GM23338 (cell line): Measurements from ENCODE around the gene PTPA. TPM values are rescaled to one million over a fixed set of nuclear protein-coding genes. Genes with fewer than 3 reads are reported as not detected.

Experiments
- ATAC-seq: fragments of 200-7000 bp; cut with Tn5 transposase; 3 replicates; pipeline ENCODE4 v1.9.1; 2020
- DNase-seq: peaks from one replicate; pipeline ENCODE4 v3.0.0-alpha.2; 2015; ENCODE audit warnings: low spot score
- H2AFZ ChIP-seq: fragments of 200-600 bp; sonication (generic); 2 replicates; pipeline ENCODE4 v1.8.0; 2016; ENCODE audit warnings: antibody characterized with exemption, mild to moderate bottlenecking, moderate library complexity
- H3F3A ChIP-seq: fragments of 200-600 bp; sonication (generic); replicated peaks from 2 replicates; pipeline ENCODE4 v1.8.0; 2017; ENCODE audit warnings: antibody characterized with exemption, mixed run types, low read depth
- H3K27ac ChIP-seq: fragments of 200-600 bp; sonication (generic); 2 replicates; pipeline ENCODE4 v1.6.1; 2016; ENCODE audit warnings: low read depth
- H3K27me3 ChIP-seq: fragments of 200-600 bp; sonication (generic); 2 replicates; pipeline ENCODE4 v1.8.0; 2016; ENCODE audit warnings: mild to moderate bottlenecking, mixed run types, moderate library complexity; ENCODE audit not compliant: insufficient read depth
- H3K36me3 ChIP-seq: fragments of 200-600 bp; sonication (generic); 2 replicates; pipeline ENCODE4 v1.8.0; 2016; ENCODE audit warnings: mild to moderate bottlenecking; ENCODE audit not compliant: insufficient read depth
- H3K4me1 ChIP-seq: fragments of 200-600 bp; sonication (generic); 2 replicates; pipeline ENCODE4 v1.8.0; 2016; ENCODE audit warnings: mild to moderate bottlenecking, moderate library complexity; ENCODE audit not compliant: insufficient read depth
- H3K4me2 ChIP-seq: fragments of 200-600 bp; sonication (generic); 2 replicates; pipeline ENCODE4 v1.7.1; 2017; ENCODE audit warnings: mixed run types
- H3K4me3 ChIP-seq: fragments of 200-600 bp; sonication (generic); 2 replicates; pipeline ENCODE4 v1.6.1; 2016; ENCODE audit warnings: mixed run types
- H3K79me2 ChIP-seq: fragments of 200-600 bp; sonication (generic); replicated peaks from 2 replicates; pipeline ENCODE4 v1.8.0; 2017; ENCODE audit warnings: mild to moderate bottlenecking; ENCODE audit not compliant: insufficient read depth
- H3K9me2 ChIP-seq: fragments of 200-600 bp; sonication (generic); 2 replicates; pipeline ENCODE4 v1.8.0; 2017; ENCODE audit not compliant: insufficient read depth
- H4K20me1 ChIP-seq: fragments of 200-600 bp; sonication (generic); replicated peaks from 2 replicates; pipeline ENCODE4 v1.8.0; 2017; ENCODE audit warnings: mild to moderate bottlenecking; ENCODE audit not compliant: insufficient read depth
- H3K27ac Mint-ChIP-seq: 2 replicates; pipeline ENCODE4 v1.8.0; 2020; ENCODE audit warnings: inconsistent platforms, mild to moderate bottlenecking, moderate library complexity, mixed read lengths
- H3K27me3 Mint-ChIP-seq: 3 replicates; pipeline ENCODE4 v1.8.0; 2022; ENCODE audit warnings: low read depth, mild to moderate bottlenecking, moderate library complexity, mixed read lengths, inconsistent platforms; ENCODE audit not compliant: insufficient read depth, poor library complexity
- H3K36me3 Mint-ChIP-seq: 3 replicates; pipeline ENCODE4 v1.8.0; 2021; ENCODE audit warnings: low read depth, mild to moderate bottlenecking, inconsistent platforms, moderate library complexity, mixed read lengths
- H3K4me1 Mint-ChIP-seq: 3 replicates; pipeline ENCODE4 v1.8.0; 2020; ENCODE audit warnings: mild to moderate bottlenecking, inconsistent platforms, mixed read lengths
- H3K4me3 Mint-ChIP-seq: 3 replicates; pipeline ENCODE4 v1.8.0; 2021; ENCODE audit warnings: moderate library complexity, mild to moderate bottlenecking, inconsistent platforms, mixed read lengths
- H3K9me3 Mint-ChIP-seq: 3 replicates; pipeline ENCODE4 v1.8.0; 2020; ENCODE audit warnings: moderate library complexity, mild to moderate bottlenecking, inconsistent platforms, mixed read lengths
- CREB1 ChIP-seq: fragments of 250-450 bp; sonication (Bioruptor Pico); IDR thresholded peaks from 2 replicates; pipeline ENCODE4 v1.5.0; 2020; ENCODE audit warnings: low read depth, mild to moderate bottlenecking, moderate library complexity
- CTCF ChIP-seq, 2 experiments: fragments of 200-600 bp in 1 of 2; sonication (generic) in 1 of 2; conservative IDR thresholded peaks; 2 replicates each; pipeline versions ENCODE4 v1.5.1 to v1.6.1; 2016 to 2017; ENCODE audit warnings: antibody characterized with exemption in 2 of 2, low read depth in 2 of 2, mild to moderate bottlenecking in 2 of 2, moderate library complexity in 1 of 2
- ETS1 ChIP-seq: IDR thresholded peaks from 2 replicates; pipeline ENCODE4 v1.6.1; 2016; ENCODE audit warnings: antibody characterized with exemption
- EZH2 ChIP-seq: fragments of 200-600 bp; sonication (generic); IDR thresholded peaks from one replicate; pipeline ENCODE4 v1.8.0; 2017; ENCODE audit warnings: antibody characterized with exemption, mild to moderate bottlenecking, low read depth; ENCODE audit not compliant: unreplicated experiment
- EZH2phosphoT487 ChIP-seq: fragments of 200-600 bp; sonication (generic); IDR thresholded peaks from one replicate; pipeline ENCODE4 v1.8.1; 2018; ENCODE audit warnings: antibody characterized with exemption; ENCODE audit not compliant: unreplicated experiment
- NANOG ChIP-seq: IDR thresholded peaks from 2 replicates; pipeline ENCODE4 v1.6.1; 2016; ENCODE audit warnings: antibody characterized with exemption, borderline replicate concordance
- POLR2AphosphoS5 ChIP-seq: IDR thresholded peaks from 2 replicates; pipeline ENCODE4 v1.6.1; 2016; ENCODE audit warnings: antibody characterized with exemption, low read depth
- STAT1 ChIP-seq: IDR thresholded peaks from one replicate; pipeline ENCODE4 v1.6.1; 2016; ENCODE audit warnings: antibody characterized with exemption; ENCODE audit not compliant: unreplicated experiment
- ZNF114 ChIP-seq: fragments of 250-450 bp; sonication (Bioruptor Pico); IDR thresholded peaks from 2 replicates; pipeline ENCODE4 v1.5.0; 2020; ENCODE audit warnings: mild to moderate bottlenecking, moderate library complexity
- ZNF331 ChIP-seq: fragments of 250-450 bp; sonication (Bioruptor Pico); IDR thresholded peaks from 2 replicates; pipeline ENCODE4 v1.5.0; 2020; ENCODE audit warnings: low read depth, mild to moderate bottlenecking, moderate library complexity
- polyA plus RNA-seq: library from polyadenylated mRNA; unstranded; fragments of >200 nt; fragmentation: Nextera tagmentation; extraction: Ambion mirVana; gene quantifications from 2 replicates; pipeline ENCODE4 v1.2.1, GENCODE V29; 2016
- total RNA-seq: library from RNA; depleted of rRNA; stranded (reverse); fragments of >200 nt; shearing (Covaris generic); gene quantifications from 2 replicates; pipeline ENCODE4 v1.2.3, GENCODE V29; 2014
- TF ChIP-seq, protein P1 (sequence below): IDR thresholded peaks from one replicate; pipeline ENCODE4 v1.6.1; 2018; ENCODE audit warnings: antibody characterized with exemption; ENCODE audit not compliant: unreplicated experiment

The PTPA gene
- total and polyA plus RNA-seq, 2 experiments from 2014 or later = 53.9 to 122 TPM

DNA sequence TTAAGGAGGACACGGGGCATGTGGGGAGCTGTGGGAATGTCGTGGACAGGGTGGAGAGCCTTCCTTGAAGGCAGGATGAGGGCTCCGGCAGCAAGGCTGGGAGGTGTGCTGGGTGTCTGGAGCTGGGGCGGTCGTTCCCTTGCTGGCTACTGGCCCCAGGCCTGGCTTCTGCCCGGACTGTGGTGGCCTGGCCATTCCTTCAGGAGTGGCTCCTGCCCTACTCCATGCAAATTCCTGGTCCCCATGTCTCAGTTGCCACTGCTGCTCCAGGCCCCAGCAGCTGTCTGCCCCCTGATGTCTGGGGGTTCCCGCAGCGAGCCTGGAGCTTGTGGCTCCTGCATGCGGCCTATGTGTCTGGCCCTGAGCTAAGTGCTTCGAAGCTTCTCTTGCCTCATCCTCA is 44.9 kb downstream of the PTPA start (continued):
- TF ChIP-seq, protein P1, sequence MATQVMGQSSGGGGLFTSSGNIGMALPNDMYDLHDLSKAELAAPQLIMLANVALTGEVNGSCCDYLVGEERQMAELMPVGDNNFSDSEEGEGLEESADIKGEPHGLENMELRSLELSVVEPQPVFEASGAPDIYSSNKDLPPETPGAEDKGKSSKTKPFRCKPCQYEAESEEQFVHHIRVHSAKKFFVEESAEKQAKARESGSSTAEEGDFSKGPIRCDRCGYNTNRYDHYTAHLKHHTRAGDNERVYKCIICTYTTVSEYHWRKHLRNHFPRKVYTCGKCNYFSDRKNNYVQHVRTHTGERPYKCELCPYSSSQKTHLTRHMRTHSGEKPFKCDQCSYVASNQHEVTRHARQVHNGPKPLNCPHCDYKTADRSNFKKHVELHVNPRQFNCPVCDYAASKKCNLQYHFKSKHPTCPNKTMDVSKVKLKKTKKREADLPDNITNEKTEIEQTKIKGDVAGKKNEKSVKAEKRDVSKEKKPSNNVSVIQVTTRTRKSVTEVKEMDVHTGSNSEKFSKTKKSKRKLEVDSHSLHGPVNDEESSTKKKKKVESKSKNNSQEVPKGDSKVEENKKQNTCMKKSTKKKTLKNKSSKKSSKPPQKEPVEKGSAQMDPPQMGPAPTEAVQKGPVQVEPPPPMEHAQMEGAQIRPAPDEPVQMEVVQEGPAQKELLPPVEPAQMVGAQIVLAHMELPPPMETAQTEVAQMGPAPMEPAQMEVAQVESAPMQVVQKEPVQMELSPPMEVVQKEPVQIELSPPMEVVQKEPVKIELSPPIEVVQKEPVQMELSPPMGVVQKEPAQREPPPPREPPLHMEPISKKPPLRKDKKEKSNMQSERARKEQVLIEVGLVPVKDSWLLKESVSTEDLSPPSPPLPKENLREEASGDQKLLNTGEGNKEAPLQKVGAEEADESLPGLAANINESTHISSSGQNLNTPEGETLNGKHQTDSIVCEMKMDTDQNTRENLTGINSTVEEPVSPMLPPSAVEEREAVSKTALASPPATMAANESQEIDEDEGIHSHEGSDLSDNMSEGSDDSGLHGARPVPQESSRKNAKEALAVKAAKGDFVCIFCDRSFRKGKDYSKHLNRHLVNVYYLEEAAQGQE = no peak
- TF ChIP-seq ZNF114 = no peak
- TF ChIP-seq EZH2phosphoT487 = no peak
- no peak for TF ChIP-seq ZNF331 (CRISPR knock-in tag)

- Mint-ChIP-seq H3K27me3 (peaks cover 19% of the 10 kb centered on the region), H3K36me3 (peaks cover 6% of the 10 kb centered on the region; the same call in 2 of the 3 replicates), H3K4me1 (peaks cover 7% of the 10 kb centered on the region), H3K4me3 (no peak overlapping the region), H3K27ac (no peak overlapping the region), H3K9me3 (peaks cover 3% of the 10 kb centered on the region; the same call in 2 of the 3 replicates)
- H3F3A ChIP-seq = no peaks in the 10 kb centered on the region
- no peaks in the 10 kb centered on the region for H4K20me1 ChIP-seq
- H3K27me3 ChIP-seq = no peaks in the 10 kb centered on the region
- no peak for ATAC-seq
- H3K36me3 ChIP-seq = no peaks in the 10 kb centered on the region
- no peak overlapping the region for H3K4me3 ChIP-seq
- no peaks in the 10 kb centered on the region for H3K79me2 ChIP-seq
- H3K27ac ChIP-seq = no peak overlapping the region
- no peak for DNase-seq
- H3K9me2 ChIP-seq = no peaks in the 10 kb centered on the region
- H3K4me1 ChIP-seq = peaks cover 5% of the 10 kb centered on the region; the same call in 1 of the 2 replicates
- no peak overlapping the region for H3K4me2 ChIP-seq
- H2AFZ ChIP-seq = no peak overlapping the region
- TF ChIP-seq EZH2phosphoT487 (no peak), EZH2 (no peak), CTCF (conservative IDR thresholded peaks at IDR 0.05; ENCODE audit: low read depth in 2 of 2) (no peak), STAT1 (no peak), ETS1 (no peak), ZNF331 (CRISPR knock-in tag) (no peak), POLR2AphosphoS5 (no peak), CREB1 (CRISPR knock-in tag) (no peak), NANOG (no peak)
- TF ChIP-seq, protein P1 = no peak
Measured at GRCh38 chr9:129160712-129161533, 49.7 kb downstream of the PTPA start.
